ENCODE measurements around the gene TBP.
"Not testable (repeated sequence)": the region's sequence is repeated elsewhere in the genome, so short reads cannot be mapped to it uniquely, and the experiment has no call there.

Gene TBP

DNA sequence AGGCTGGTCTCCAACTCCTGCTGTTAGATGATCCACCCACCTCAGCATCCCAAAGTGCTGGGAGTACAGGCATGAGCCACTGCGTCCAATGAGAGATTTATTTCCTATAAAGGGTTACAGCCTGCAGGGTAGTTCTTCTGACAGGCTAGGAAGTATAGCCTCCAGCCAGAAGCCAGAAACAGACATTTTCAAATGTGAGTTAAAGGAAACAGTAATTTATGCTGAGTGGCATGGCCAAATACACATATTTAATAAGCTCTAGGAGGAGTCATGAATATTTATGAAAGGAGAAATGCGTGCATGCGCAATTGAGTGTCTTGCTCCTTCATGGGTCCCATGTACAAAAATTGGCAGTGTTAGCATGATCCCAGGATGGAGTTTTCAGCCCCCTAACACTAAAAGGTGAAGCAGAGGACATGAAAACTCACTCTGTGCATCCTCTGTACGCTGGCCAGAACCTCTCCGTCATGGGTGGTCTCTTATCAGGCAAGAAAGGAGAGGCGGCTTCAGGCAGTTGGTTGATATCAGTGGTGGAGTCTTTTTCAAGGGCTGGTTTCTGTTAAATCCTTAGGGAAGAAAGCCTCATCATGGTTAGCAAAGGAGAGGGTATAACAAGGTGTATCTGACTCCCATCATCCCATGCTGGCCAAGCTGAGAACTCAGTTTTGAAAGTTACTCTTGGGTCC, 51.5 kb downstream of the TBP start:
- no peak for DNase-seq (ENCODE audit: low spot score)

DNA sequence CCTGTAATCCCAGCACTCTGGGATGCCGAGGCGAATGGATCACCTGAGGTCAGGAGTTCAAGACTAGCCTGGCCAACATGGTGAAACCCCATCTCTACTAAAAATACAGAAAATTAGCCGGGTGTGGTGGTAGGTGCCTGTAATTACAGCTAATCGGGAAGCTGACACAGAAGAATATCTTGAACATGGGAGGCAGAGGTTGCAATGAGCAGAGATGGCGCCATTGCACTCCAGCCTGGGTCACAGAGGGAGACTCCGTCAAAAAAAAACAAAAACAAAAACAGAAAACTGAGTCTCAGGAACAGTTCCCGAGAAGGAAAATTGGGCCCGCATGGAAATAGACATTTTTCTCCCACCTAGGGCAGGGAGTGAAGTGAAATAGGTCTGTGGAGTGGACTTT, 55.1 kb downstream of the TBP start:
- not testable (repeated sequence) for DNase-seq (ENCODE audit: low spot score)

GRCh38 chr6:170612256-170612804, 58.2 kb downstream of the TBP start:
- not testable (repeated sequence) for DNase-seq (ENCODE audit: low spot score)

DNA sequence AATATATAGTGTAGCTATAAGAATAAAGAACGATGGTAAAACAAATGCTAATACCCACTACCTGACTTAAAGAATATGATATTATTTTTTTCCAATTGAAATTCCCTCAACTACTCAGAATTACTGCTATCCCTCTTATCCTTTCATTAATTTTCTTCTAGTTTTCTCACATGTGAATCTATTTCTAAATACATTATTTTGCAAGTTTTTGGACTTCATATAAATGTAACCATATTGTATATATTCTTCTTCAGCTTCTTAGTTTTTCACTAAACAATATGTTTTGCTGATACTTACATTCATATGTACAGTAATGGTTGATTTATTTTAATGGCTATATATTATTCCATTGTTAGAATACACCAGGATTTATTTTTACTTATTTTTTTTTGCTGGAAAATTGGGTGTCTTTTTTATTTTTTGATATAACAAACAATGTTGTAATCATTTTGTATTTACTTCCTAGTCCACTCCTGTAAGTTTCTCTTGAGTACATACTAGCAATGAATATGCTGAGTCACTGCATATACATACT, 61.9 kb downstream of the TBP start:
- DNase-seq (ENCODE audit: low spot score) = not testable (repeated sequence)

All from HuH-7 (cell line).